Mesothelial cell of epicardium (in vitro differentiated cells): Measurements from ENCODE around the gene TMCC1. TPM values are rescaled to one million over a fixed set of nuclear protein-coding genes. Genes with fewer than 3 reads are reported as not detected.
"Not testable (repeated sequence)": the region's sequence is repeated elsewhere in the genome, so short reads cannot be mapped to it uniquely, and the experiment has no call there.

Source experiments
- DNase-seq, 2 experiments: peaks; one replicate each; pipeline ENCODE4 v3.0.0; 2021; ENCODE audit warnings: low spot score in 2 of 2; ENCODE audit not compliant: unreplicated experiment in 2 of 2
- H3K27ac Mint-ChIP-seq: 2 replicates; pipeline ENCODE4 v1.8.0; 2021; ENCODE audit warnings: mixed read lengths
- H3K27me3 Mint-ChIP-seq: 2 replicates; pipeline ENCODE4 v1.8.0; 2021; ENCODE audit warnings: low read depth, mixed read lengths
- H3K36me3 Mint-ChIP-seq: 2 replicates; pipeline ENCODE4 v1.8.0; 2021; ENCODE audit warnings: mixed read lengths
- H3K4me1 Mint-ChIP-seq: 2 replicates; pipeline ENCODE4 v1.8.0; 2021; ENCODE audit warnings: mixed read lengths
- H3K4me3 Mint-ChIP-seq: 2 replicates; pipeline ENCODE4 v1.8.0; 2021; ENCODE audit warnings: mild to moderate bottlenecking, moderate library complexity, mixed read lengths
- H3K9me3 Mint-ChIP-seq: 2 replicates; pipeline ENCODE4 v1.8.0; 2021; ENCODE audit warnings: mixed read lengths
- total RNA-seq: library from RNA; stranded (reverse); gene quantifications from 3 replicates; pipeline ENCODE4 v1.2.1, GENCODE V29; 2021
- TF ChIP-seq, protein P1 (sequence below): fragments of 200-600 bp; sonication (generic); IDR thresholded peaks from one replicate; pipeline ENCODE4 v1.5.0; 2021; ENCODE audit warnings: antibody characterized with exemption; ENCODE audit not compliant: unreplicated experiment

TMCC1 gene
- total RNA-seq, 1 donor from 2014 or later, result 52.4 TPM

DNA sequence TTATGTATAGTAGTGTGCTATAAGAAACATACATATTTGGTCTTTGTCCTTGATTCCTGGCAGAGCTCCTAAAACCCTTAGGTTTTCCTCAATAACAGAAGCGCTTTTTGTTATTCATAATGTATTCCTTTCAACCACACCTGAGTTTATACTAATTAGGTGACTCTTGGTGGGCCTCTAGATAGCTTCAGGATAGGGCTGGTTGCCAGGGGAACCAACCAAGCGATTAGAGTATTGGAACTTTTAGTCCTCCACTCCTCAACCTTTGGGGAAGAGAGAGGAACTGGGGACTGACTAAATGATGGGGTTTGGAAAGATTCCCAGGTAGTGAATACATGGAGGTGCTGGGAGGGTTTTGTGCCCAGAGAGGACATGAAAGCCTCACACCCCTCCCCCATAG lies 24.6 kb downstream of the TMCC1 start:
- no peak overlapping the region for H3K27ac Mint-ChIP-seq
- H3K4me1 Mint-ChIP-seq, result peaks cover 7% of the 10 kb centered on the region
- no peaks in the 10 kb centered on the region for H3K9me3 Mint-ChIP-seq
- no peaks in the 10 kb centered on the region for H3K27me3 Mint-ChIP-seq
- TF ChIP-seq, protein P1, sequence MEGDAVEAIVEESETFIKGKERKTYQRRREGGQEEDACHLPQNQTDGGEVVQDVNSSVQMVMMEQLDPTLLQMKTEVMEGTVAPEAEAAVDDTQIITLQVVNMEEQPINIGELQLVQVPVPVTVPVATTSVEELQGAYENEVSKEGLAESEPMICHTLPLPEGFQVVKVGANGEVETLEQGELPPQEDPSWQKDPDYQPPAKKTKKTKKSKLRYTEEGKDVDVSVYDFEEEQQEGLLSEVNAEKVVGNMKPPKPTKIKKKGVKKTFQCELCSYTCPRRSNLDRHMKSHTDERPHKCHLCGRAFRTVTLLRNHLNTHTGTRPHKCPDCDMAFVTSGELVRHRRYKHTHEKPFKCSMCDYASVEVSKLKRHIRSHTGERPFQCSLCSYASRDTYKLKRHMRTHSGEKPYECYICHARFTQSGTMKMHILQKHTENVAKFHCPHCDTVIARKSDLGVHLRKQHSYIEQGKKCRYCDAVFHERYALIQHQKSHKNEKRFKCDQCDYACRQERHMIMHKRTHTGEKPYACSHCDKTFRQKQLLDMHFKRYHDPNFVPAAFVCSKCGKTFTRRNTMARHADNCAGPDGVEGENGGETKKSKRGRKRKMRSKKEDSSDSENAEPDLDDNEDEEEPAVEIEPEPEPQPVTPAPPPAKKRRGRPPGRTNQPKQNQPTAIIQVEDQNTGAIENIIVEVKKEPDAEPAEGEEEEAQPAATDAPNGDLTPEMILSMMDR, result no peak
- H3K36me3 Mint-ChIP-seq, result peaks cover 17% of the 10 kb centered on the region
- no peak overlapping the region for H3K4me3 Mint-ChIP-seq
- no peak for DNase-seq

DNA sequence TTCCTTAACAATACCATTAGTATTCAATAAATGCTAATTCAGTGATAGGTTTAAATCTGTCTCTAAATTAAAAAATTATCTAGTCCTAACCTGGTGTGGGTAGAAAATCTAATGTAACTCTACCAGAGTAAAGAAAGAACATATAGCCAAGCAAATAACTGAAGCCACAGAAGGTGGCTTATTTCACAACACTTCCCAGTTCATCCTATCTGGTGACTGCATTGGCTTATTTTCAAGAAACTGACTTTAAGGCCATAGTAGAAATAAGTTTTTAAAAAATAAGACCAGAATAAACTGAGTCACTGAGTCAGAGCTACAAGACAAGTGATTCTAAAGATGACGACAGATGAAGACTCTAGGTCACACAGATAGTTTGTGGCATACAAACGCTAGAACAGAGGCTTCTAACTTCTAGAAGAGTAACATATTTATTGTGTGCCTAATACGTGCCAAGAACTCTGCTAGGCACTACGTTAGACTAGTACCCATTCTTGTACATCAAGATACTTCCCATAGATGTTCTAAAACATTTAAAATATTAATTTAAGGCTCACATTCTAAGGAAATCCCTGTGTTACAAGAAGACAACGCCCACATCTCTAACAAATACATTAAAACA lies 25.9 kb downstream of the TMCC1 start:
- Mint-ChIP-seq H3K4me1 (peaks cover 7% of the 10 kb centered on the region), H3K36me3 (peaks cover 13% of the 10 kb centered on the region), H3K27ac (peak overlapping the region; percentile 26), H3K27me3 (no peaks in the 10 kb centered on the region), H3K9me3 (no peaks in the 10 kb centered on the region), H3K4me3 (no peak overlapping the region)
- DNase-seq, result no peak
- TF ChIP-seq, protein P1, result no peak

DNA sequence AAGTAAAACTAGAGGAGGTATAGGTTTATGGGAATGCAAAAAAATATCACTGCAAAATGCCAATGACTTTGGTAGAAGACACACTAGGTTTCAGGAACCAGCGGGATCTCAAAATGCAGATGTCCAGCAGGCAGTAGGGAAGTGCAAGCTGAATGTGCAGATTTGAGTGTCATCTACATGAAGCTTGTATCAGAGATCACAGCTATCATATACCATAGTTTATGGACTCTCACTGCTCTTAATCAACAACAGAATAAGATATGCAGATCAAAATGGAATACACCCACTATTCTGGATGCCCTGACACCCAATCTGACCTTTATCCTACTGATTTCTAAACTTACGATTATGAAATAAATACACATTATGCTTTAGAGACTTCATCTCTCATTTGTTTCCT lies 27.7 kb downstream of the TMCC1 start:
- TF ChIP-seq, protein P1, result no peak
- Mint-ChIP-seq H3K27ac (no peak overlapping the region), H3K27me3 (no peaks in the 10 kb centered on the region), H3K9me3 (peaks cover 4% of the 10 kb centered on the region), H3K36me3 (peaks cover 23% of the 10 kb centered on the region), H3K4me3 (no peak overlapping the region), H3K4me1 (peaks cover 7% of the 10 kb centered on the region)
- no peak for DNase-seq

DNA sequence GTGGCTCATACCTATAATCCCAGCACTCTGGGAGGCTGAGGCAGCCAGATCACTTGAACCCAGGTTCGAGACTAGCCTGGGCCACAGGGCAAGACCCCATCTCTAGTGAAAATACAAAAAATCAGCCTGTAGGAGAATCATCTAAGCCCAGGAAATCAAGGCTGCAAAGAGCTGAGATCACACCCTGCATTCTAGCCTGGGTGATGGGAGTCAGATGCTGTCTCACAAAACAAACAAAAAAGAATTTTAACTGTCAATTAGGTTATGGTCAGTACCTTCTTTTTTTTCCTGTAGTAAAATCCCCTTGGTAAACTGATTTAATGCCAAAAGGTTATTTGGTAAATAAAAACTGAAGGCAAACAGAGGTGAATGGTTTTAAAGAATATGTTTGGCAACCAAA lies 29.0 kb downstream of the TMCC1 start:
- Mint-ChIP-seq H3K4me3 (no peak overlapping the region), H3K36me3 (peaks cover 26% of the 10 kb centered on the region), H3K27ac (no peak overlapping the region), H3K9me3 (peaks cover 6% of the 10 kb centered on the region), H3K27me3 (no peaks in the 10 kb centered on the region), H3K4me1 (peaks cover 7% of the 10 kb centered on the region)
- TF ChIP-seq, protein P1, result no peak
- DNase-seq, result no peak

DNA sequence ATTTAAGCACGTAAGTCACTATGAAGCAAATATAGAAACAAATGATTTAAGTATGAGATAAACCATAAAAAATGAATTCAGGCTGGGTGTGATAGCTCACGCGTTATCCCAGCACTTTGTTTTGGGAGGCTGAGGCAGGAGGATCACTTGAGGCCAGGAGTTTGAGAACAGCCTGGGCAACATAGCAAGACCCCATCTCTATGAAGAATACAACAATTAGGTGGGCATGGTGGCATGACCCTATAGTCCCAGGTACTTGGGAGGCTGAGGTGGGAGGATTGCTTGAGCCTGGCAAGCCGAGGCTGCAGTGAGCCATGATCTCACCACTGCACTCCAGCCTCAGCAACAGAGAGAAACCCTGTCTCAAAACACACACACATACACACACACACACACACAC lies 34.2 kb downstream of the TMCC1 start:
- Mint-ChIP-seq H3K9me3 (peaks cover 12% of the 10 kb centered on the region), H3K27ac (no peak overlapping the region), H3K4me3 (no peak overlapping the region), H3K4me1 (peaks cover 3% of the 10 kb centered on the region), H3K27me3 (no peaks in the 10 kb centered on the region), H3K36me3 (peaks cover 37% of the 10 kb centered on the region)
- TF ChIP-seq, protein P1, result no peak
- DNase-seq, result no peak

DNA sequence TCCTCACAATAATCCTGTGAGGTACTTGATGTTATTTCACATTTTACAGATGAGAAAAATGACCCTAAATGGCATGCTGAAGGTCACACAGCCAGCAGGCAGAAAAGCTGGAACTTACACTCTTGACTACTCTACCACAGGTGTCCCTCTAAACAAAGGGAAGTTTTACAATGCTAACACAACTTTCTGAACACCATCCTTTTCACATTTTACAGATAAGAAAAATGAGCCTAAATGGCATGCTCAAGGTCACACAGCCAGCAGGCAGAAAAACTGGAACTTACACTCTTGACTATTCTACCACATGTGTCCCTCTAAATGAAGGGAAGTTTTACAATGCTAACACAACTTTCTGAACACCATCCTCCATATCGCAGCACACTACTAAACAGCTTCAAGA lies 35.6 kb downstream of the TMCC1 start:
- no peak overlapping the region for H3K27ac Mint-ChIP-seq
- TF ChIP-seq, protein P1, result no peak
- H3K27me3 Mint-ChIP-seq, result no peaks in the 10 kb centered on the region
- DNase-seq, result no peak
- peaks cover 12% of the 10 kb centered on the region for H3K9me3 Mint-ChIP-seq
- peaks cover 3% of the 10 kb centered on the region for H3K4me1 Mint-ChIP-seq
- peaks cover 41% of the 10 kb centered on the region for H3K36me3 Mint-ChIP-seq
- H3K4me3 Mint-ChIP-seq, result no peak overlapping the region

DNA sequence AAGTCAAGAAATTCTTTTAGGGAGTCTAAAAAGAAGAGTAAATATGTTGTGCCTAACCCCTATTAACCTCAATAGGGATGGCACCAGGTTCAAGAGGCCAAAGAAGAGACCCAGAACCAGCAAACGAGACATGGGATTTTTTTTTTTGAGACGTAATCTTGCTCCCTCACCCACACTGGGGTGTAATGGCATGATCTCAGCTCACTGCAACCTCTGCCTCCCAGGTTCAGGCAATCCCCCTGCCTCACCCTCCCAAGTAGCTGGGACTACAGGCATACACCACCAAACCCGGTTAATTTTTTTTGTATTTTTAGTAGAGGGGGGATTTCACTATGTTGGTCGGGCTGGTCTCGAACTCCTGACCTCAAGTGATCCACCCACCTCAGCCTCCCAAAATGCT lies 36.7 kb downstream of the TMCC1 start:
- H3K9me3 Mint-ChIP-seq, H3K4me3 Mint-ChIP-seq, DNase-seq, H3K4me1 Mint-ChIP-seq, H3K27me3 Mint-ChIP-seq: not testable (repeated sequence)
- peaks cover 43% of the 10 kb centered on the region for H3K36me3 Mint-ChIP-seq
- H3K27ac Mint-ChIP-seq, result peak overlapping the region; percentile 39
